ENCODE results near the gene IL6ST. TPM values are rescaled to one million over a fixed set of nuclear protein-coding genes. Genes with fewer than 3 reads are reported as not detected.

IL6ST gene
- total RNA-seq, 3 donors from 2014 or later: 78.0 to 209 (median 126) TPM

DNA sequence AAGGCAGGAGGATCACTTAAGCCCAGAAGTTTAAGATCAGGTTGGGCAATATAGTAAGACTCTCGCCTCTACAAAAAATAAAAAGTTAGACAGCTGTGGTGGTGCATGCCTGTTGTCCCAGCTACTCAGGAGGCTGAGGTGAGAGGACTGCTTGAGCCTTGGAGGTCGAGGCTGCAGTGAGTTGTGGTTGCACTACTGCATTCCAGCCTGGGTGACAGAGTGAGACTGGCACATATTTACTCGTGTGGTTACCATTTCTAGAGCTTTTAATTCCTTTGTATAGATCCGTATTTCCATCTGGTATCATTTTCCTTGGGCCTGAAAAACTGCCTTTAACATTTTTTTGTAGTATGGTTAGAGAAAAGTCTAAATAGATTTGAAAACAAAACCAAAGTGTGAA lies 7.8 kb downstream of the IL6ST start:
- intact Hi-C loops (cut with DNase I, micrococcal nuclease): no loop called here
- ATAC-seq: no peak

DNA sequence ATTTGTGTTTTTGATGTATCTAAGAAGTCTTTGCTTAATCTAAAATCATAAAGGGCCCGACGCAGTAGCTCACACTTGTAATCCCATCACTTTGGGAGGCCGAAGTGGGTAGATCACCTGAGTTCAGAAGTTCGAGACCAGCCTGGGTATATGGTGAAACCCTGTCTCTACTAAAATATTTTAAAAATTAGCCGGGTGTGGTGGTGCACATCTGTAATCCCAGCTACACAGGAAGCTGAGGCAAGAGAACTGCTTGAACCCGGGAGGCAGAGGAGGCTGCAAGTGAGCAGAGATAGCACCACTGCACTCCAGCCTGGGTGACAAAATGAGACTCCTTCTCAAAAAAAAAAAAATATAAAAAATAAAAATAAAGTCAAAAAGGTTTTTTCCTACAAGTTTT lies 9.6 kb downstream of the IL6ST start:
- H3K4me1 ChIP-seq (ENCODE audit: low read depth): peaks cover 25% of the 10 kb centered on the region
- TF ChIP-seq, protein P1, sequence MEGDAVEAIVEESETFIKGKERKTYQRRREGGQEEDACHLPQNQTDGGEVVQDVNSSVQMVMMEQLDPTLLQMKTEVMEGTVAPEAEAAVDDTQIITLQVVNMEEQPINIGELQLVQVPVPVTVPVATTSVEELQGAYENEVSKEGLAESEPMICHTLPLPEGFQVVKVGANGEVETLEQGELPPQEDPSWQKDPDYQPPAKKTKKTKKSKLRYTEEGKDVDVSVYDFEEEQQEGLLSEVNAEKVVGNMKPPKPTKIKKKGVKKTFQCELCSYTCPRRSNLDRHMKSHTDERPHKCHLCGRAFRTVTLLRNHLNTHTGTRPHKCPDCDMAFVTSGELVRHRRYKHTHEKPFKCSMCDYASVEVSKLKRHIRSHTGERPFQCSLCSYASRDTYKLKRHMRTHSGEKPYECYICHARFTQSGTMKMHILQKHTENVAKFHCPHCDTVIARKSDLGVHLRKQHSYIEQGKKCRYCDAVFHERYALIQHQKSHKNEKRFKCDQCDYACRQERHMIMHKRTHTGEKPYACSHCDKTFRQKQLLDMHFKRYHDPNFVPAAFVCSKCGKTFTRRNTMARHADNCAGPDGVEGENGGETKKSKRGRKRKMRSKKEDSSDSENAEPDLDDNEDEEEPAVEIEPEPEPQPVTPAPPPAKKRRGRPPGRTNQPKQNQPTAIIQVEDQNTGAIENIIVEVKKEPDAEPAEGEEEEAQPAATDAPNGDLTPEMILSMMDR (IDR thresholded peaks at IDR 0.05): no peak

More for the DNA sequence above, 7.8 kb downstream of the IL6ST start:
- H3K4me1 ChIP-seq (ENCODE audit: low read depth): peaks cover 33% of the 10 kb centered on the region
- TF ChIP-seq, protein P1 (IDR thresholded peaks at IDR 0.05): no peak
- no peak overlapping the region for H3K4me3 ChIP-seq
- no peaks in the 10 kb centered on the region for H3K36me3 ChIP-seq (ENCODE audit: low read depth)
- DNase-seq: no peak
- H3K9me3 ChIP-seq: no peaks in the 10 kb centered on the region

DNA sequence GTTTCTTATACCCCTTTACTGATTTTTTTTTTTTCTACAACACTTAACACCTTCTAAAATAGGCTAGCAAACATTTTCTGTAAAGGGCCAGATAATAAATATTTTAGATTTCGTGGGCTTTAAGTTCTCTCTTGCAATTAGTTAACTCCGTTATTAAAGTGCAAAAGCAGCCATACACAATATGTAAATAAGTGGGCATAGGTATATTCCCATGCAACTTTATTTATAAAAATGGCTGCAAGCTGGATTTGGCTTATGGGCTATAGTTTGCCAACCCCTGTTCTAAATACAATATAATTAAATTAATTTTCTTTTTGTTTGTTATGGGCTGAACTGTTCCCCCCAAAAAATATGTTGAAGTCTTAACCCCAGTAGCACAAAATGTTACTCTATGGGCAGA lies 10.8 kb downstream of the IL6ST start:
- TF ChIP-seq, protein P1 (IDR thresholded peaks at IDR 0.05): no peak
- DNase-seq (no peak), ATAC-seq (no peak)
- H3K36me3 ChIP-seq (ENCODE audit: low read depth): no peaks in the 10 kb centered on the region
- H3K9me3 ChIP-seq: no peaks in the 10 kb centered on the region
- intact Hi-C loops (cut with DNase I, micrococcal nuclease): no loop called here
- peaks cover 15% of the 10 kb centered on the region for H3K4me1 ChIP-seq (ENCODE audit: low read depth)
- no peak overlapping the region for H3K4me3 ChIP-seq

More for the DNA sequence above, 9.6 kb downstream of the IL6ST start:
- ATAC-seq: no peak
- Histone ChIP-seq H3K4me3 (no peak overlapping the region), H3K9me3 (no peaks in the 10 kb centered on the region), H3K36me3 (ENCODE audit: low read depth) (no peaks in the 10 kb centered on the region)
- DNase-seq: no peak
- intact Hi-C loops (cut with DNase I, micrococcal nuclease): no loop called here

DNA sequence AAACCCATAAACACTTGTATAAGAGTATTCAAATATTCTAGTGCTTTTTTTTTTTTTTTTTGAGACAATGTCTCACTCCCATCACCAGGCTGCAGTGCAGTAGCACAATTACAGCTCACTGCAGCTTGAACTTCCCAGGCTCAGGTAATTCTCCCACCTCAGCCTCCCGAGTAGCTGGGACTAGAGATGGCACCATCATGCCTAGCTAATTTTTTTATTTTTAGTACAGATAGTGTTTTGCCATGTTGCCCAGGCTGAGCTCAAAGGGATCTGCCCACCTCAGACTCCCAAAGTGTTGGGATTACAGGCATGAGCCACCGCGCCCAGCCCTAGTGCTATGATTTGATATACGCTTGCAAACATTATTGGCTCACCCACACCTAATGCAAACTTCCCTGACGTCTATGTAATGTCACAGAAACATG lies 11.8 kb downstream of the IL6ST start:
- no peak overlapping the region for H3K4me3 ChIP-seq
- TF ChIP-seq, protein P1 (IDR thresholded peaks at IDR 0.05): no peak
- ATAC-seq (peak; percentile 93), DNase-seq (peak in 2 of 3 donors; percentile 51 to 58)
- intact Hi-C loops (cut with DNase I, micrococcal nuclease): no loop called here
- H3K4me1 ChIP-seq (ENCODE audit: low read depth): peaks cover 13% of the 10 kb centered on the region
- H3K36me3 ChIP-seq (ENCODE audit: low read depth): no peaks in the 10 kb centered on the region
- no peaks in the 10 kb centered on the region for H3K9me3 ChIP-seq

DNA sequence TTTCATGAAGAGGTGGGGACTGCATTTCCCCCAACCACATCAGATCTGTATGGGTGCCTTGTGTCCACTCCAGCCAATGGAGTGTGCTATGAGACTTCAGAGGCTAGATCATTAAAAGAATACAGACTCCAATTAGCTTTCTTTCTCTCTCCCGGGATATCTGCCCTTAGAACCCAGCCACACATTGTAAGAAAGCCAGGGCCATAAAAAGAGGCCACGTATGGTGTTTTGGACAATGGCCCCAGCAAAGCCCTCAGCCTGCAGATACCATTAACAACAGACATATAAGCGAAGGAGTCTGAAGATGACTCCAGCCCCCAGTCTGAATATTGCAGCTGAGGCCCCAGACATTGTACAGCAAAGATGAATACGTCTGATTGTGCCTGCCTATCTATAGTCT lies 21.5 kb downstream of the IL6ST start:
- H3K9me3 ChIP-seq: no peaks in the 10 kb centered on the region
- H3K4me1 ChIP-seq (ENCODE audit: low read depth): peaks cover 4% of the 10 kb centered on the region
- no peak overlapping the region for H3K4me3 ChIP-seq
- intact Hi-C loops (cut with DNase I, micrococcal nuclease): loop anchor here in 1 of 2 donors (10.0 kb wide), 1 partner anchor 232 kb away; no protein-coding TSS in a partner anchor
- TF ChIP-seq, protein P1 (IDR thresholded peaks at IDR 0.05): no peak
- no peaks in the 10 kb centered on the region for H3K36me3 ChIP-seq (ENCODE audit: low read depth)
- DNase-seq: no peak
- ATAC-seq: no peak

DNA sequence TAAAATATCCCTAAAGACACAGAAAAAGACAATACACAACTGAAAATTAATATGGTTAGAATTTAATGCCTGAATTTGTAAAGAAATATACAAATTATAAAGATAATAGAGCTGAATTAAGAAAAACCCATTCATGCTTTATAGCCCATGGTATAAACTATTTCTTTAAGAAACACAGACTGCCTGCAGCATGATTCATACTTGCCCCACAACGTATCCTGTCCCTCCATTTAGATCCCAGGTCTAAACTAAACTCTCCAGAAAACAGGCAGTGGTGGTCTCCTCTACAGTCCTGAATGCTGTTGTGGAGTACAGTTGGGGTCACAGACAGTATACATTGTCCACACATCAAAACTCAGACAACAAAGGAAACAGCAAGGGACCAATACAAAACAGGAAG lies 24.8 kb downstream of the IL6ST start:
- ATAC-seq: no peak
- H3K36me3 ChIP-seq (ENCODE audit: low read depth): no peaks in the 10 kb centered on the region
- intact Hi-C loops (cut with DNase I, micrococcal nuclease): loop anchor here in 1 of 2 donors (10.0 kb wide), 1 partner anchor 235 kb away; no protein-coding TSS in a partner anchor

More for the DNA sequence above, 24.8 kb downstream of the IL6ST start:
- Histone ChIP-seq H3K9me3 (no peaks in the 10 kb centered on the region), H3K4me3 (no peak overlapping the region), H3K4me1 (ENCODE audit: low read depth) (peaks cover 4% of the 10 kb centered on the region)
- TF ChIP-seq, protein P1 (IDR thresholded peaks at IDR 0.05): no peak
- DNase-seq: no peak

Measured in mucosa of descending colon (tissue), 3 donors.